IPS DF 6.9 (cell line): Measurements from ENCODE around the gene RTN4RL1.
"Not testable (repeated sequence)": the region's sequence is repeated elsewhere in the genome, so short reads cannot be mapped to it uniquely, and the experiment has no call there.

Experiments used
- DNase-seq: peaks from one replicate; pipeline ENCODE4 v3.0.0-alpha.2; 2013; ENCODE audit warnings: low read depth, low spot score
- H3K27ac ChIP-seq: one replicate; pipeline ENCODE4 v1.5.1; 2013; ENCODE audit warnings: low read length, control low read depth
- H3K27me3 ChIP-seq: 2 replicates; pipeline ENCODE4 v1.6.1; 2013; ENCODE audit warnings: mild to moderate bottlenecking, low read length; ENCODE audit not compliant: control insufficient read depth, insufficient read depth
- H3K36me3 ChIP-seq: 2 replicates; pipeline ENCODE4 v1.6.1; 2013; ENCODE audit warnings: low read length; ENCODE audit not compliant: control insufficient read depth, insufficient read depth
- H3K4me1 ChIP-seq: 2 replicates; pipeline ENCODE4 v1.6.1; 2013; ENCODE audit warnings: low read length; ENCODE audit not compliant: control insufficient read depth, insufficient read depth
- H3K4me3 ChIP-seq: 2 replicates; pipeline ENCODE4 v1.5.1; 2013; ENCODE audit warnings: mild to moderate bottlenecking, low read length
- H3K9me3 ChIP-seq: 2 replicates; pipeline ENCODE4 v1.6.1; 2013; ENCODE audit warnings: low read length, inconsistent platforms; ENCODE audit not compliant: control insufficient read depth, insufficient read depth
- WGBS: extraction: QIAGEN DNeasy Blood & Tissue Kit; methylation state at CpG from one replicate; pipeline ENCODE4 v1.1.7; 2013; ENCODE audit warnings: mixed read lengths, missing lambda C conversion rate; ENCODE audit not compliant: insufficient read length, insufficient coverage; 5-methylcytosine and 5-hydroxymethylcytosine counted together

The RTN4RL1 gene

GRCh38 chr17:1996800-1997288, 28.3 kb downstream of the RTN4RL1 start:
- no peaks in the 10 kb centered on the region for H3K36me3 ChIP-seq
- no peaks in the 10 kb centered on the region for H3K9me3 ChIP-seq
- no CpG with 5 or more reads among the region's 9 CpGs for WGBS
- H3K4me1 ChIP-seq, result no peaks in the 10 kb centered on the region; the same call in 1 of the 2 replicates
- H3K4me3 ChIP-seq, result no peak overlapping the region
- no peak overlapping the region for H3K27ac ChIP-seq
- H3K27me3 ChIP-seq, result peaks cover 3% of the 10 kb centered on the region
- DNase-seq, result no peak

GRCh38 chr17:1995907-1996799, 29.0 kb downstream of the RTN4RL1 start:
- Histone ChIP-seq H3K4me1 (no peaks in the 10 kb centered on the region; the same call in 1 of the 2 replicates), H3K27ac (no peak overlapping the region), H3K4me3 (no peak overlapping the region), H3K27me3 (peaks cover 3% of the 10 kb centered on the region), H3K36me3 (no peaks in the 10 kb centered on the region), H3K9me3 (no peaks in the 10 kb centered on the region)
- WGBS, result no CpG with 5 or more reads among the region's 14 CpGs
- DNase-seq, result no peak

- no peaks in the 10 kb centered on the region for H3K9me3 ChIP-seq
- H3K36me3 ChIP-seq, result no peaks in the 10 kb centered on the region
- no peaks in the 10 kb centered on the region; the same call in 1 of the 2 replicates for H3K4me1 ChIP-seq
- WGBS, result no CpG with 5 or more reads among the region's 16 CpGs
- peaks cover 3% of the 10 kb centered on the region for H3K27me3 ChIP-seq
- H3K4me3 ChIP-seq, result no peak overlapping the region
- no peak overlapping the region for H3K27ac ChIP-seq
- DNase-seq, result no peak
Measured at GRCh38 chr17:1995321-1995892, 29.7 kb downstream of the RTN4RL1 start.

GRCh38 chr17:1994707-1995106, 30.4 kb downstream of the RTN4RL1 start:
- Histone ChIP-seq H3K36me3 (no peaks in the 10 kb centered on the region), H3K27me3 (peaks cover 3% of the 10 kb centered on the region), H3K4me1 (no peaks in the 10 kb centered on the region; the same call in 1 of the 2 replicates), H3K9me3 (no peaks in the 10 kb centered on the region), H3K27ac (no peak overlapping the region), H3K4me3 (no peak overlapping the region)
- WGBS, result no CpG with 5 or more reads among the region's 4 CpGs
- no peak for DNase-seq

- no peak overlapping the region for H3K4me3 ChIP-seq
- no peak overlapping the region for H3K27ac ChIP-seq
- no peaks in the 10 kb centered on the region; the same call in 1 of the 2 replicates for H3K27me3 ChIP-seq
- DNase-seq, result no peak
- H3K9me3 ChIP-seq, result no peaks in the 10 kb centered on the region
- no peaks in the 10 kb centered on the region for H3K4me1 ChIP-seq
- no peaks in the 10 kb centered on the region for H3K36me3 ChIP-seq
- no CpG with 5 or more reads among the region's 10 CpGs for whole genome bisulfite sequencing
Measured at GRCh38 chr17:1992541-1992940, 32.6 kb downstream of the RTN4RL1 start.

- no CpG with 5 or more reads among the region's 10 CpGs for WGBS
- Histone ChIP-seq H3K27me3 (no peaks in the 10 kb centered on the region), H3K9me3 (no peaks in the 10 kb centered on the region), H3K36me3 (no peaks in the 10 kb centered on the region), H3K4me1 (no peaks in the 10 kb centered on the region), H3K27ac (no peak overlapping the region), H3K4me3 (no peak overlapping the region)
- DNase-seq, result no peak
Measured at GRCh38 chr17:1989135-1989534, 36.0 kb downstream of the RTN4RL1 start.

- no CpG with 5 or more reads among the region's 18 CpGs for WGBS
- Histone ChIP-seq H3K36me3 (no peaks in the 10 kb centered on the region), H3K27ac (no peak overlapping the region), H3K4me3 (no peak overlapping the region), H3K9me3 (no peaks in the 10 kb centered on the region), H3K4me1 (no peaks in the 10 kb centered on the region), H3K27me3 (no peaks in the 10 kb centered on the region)
- DNase-seq, result no peak
Measured at GRCh38 chr17:1986783-1987451, 38.2 kb downstream of the RTN4RL1 start.

GRCh38 chr17:1985686-1986085, 39.4 kb downstream of the RTN4RL1 start:
- Histone ChIP-seq H3K36me3 (no peaks in the 10 kb centered on the region), H3K4me3 (no peak overlapping the region), H3K27me3 (no peaks in the 10 kb centered on the region), H3K4me1 (no peaks in the 10 kb centered on the region), H3K9me3 (no peaks in the 10 kb centered on the region), H3K27ac (no peak overlapping the region)
- peak; percentile 33 for DNase-seq
- no CpG with 5 or more reads among the region's 4 CpGs for WGBS

- Histone ChIP-seq H3K27ac (no peak overlapping the region), H3K4me3 (no peak overlapping the region), H3K36me3 (no peaks in the 10 kb centered on the region), H3K9me3 (no peaks in the 10 kb centered on the region), H3K4me1 (no peaks in the 10 kb centered on the region), H3K27me3 (no peaks in the 10 kb centered on the region)
- no peak for DNase-seq
- WGBS, result no CpG with 5 or more reads among the region's 4 CpGs
Measured at GRCh38 chr17:1985093-1985492, 40.0 kb downstream of the RTN4RL1 start.

- WGBS, result no CpG with 5 or more reads among the region's 13 CpGs
- not testable (repeated sequence) for H3K4me1 ChIP-seq, H3K27ac ChIP-seq, DNase-seq, H3K36me3 ChIP-seq, H3K4me3 ChIP-seq, H3K27me3 ChIP-seq, H3K9me3 ChIP-seq
Measured at GRCh38 chr17:1982793-1983366, 42.3 kb downstream of the RTN4RL1 start.
